Caco-2 (cell line): ENCODE data around the gene GLI2. TPM values are rescaled to one million over a fixed set of nuclear protein-coding genes. Genes with fewer than 3 reads are reported as not detected.
A peak's percentile ranks its signal among the peaks of the same experiment; 100 is the strongest.

Experiments
- BruUV-seq: library from RNA; stranded (reverse); fragments of 400-500 nt; replicated peaks from 2 replicates; lab custom pipeline; 2021; lab: Mats Ljungman, UMichigan
- CTCF ChIA-PET: fragments of 300-600 bp; sonication (Branson Sonifier 250); formaldehyde crosslinking; loops from one replicate; lab custom pipeline; 2022; ENCODE audit warnings: antibody characterized with exemption; lab: Charles Lee
- POLR2A ChIA-PET: fragments of 300-600 bp; sonication (Branson Sonifier 250); formaldehyde crosslinking; loops from one replicate; lab custom pipeline; 2022; ENCODE audit warnings: antibody characterized with exemption; lab: Charles Lee
- DNase-seq, 2 experiments: peaks; one replicate each; pipeline versions ENCODE4 v3.0.0 to v3.0.0-alpha.2; 2020 to 2022
- H3K27me3 ChIP-seq: replicated peaks from 2 replicates; pipeline ENCODE4 v1.6.0; 2011; ENCODE audit warnings: low read length; ENCODE audit not compliant: control insufficient read depth, insufficient read depth
- H3K36me3 ChIP-seq: 2 replicates; pipeline ENCODE4 v1.5.1; 2011; ENCODE audit warnings: low read length; ENCODE audit not compliant: control insufficient read depth, insufficient read depth
- H3K4me1 ChIP-seq: fragments of 250-450 bp; sonication (Bioruptor Pico); 2 replicates; pipeline ENCODE4 v1.5.1; 2020; ENCODE audit warnings: mild to moderate bottlenecking
- H3K4me3 ChIP-seq: 2 replicates; pipeline ENCODE4 v1.5.1; 2011; ENCODE audit warnings: low read depth, mild to moderate bottlenecking, control low read depth, low read length
- H3K9me3 ChIP-seq: fragments of 250-450 bp; sonication (Bioruptor Pico); 2 replicates; pipeline ENCODE4 v1.5.1; 2020; ENCODE audit warnings: mild to moderate bottlenecking, moderate library complexity
- H3K27ac Mint-ChIP-seq: one replicate; pipeline ENCODE4 v1.8.0; 2022; ENCODE audit warnings: mixed read lengths; ENCODE audit not compliant: unreplicated experiment
- H3K27me3 Mint-ChIP-seq: one replicate; pipeline ENCODE4 v1.8.0; 2022; ENCODE audit warnings: mixed read lengths; ENCODE audit not compliant: insufficient read depth, unreplicated experiment
- H3K36me3 Mint-ChIP-seq: one replicate; pipeline ENCODE4 v1.8.0; 2022; ENCODE audit warnings: mild to moderate bottlenecking, mixed read lengths; ENCODE audit not compliant: insufficient read depth, unreplicated experiment
- H3K4me1 Mint-ChIP-seq: one replicate; pipeline ENCODE4 v1.8.0; 2022; ENCODE audit warnings: low read depth, mixed read lengths; ENCODE audit not compliant: unreplicated experiment
- H3K4me3 Mint-ChIP-seq: one replicate; pipeline ENCODE4 v1.8.0; 2022; ENCODE audit warnings: mild to moderate bottlenecking, moderate library complexity, mixed read lengths; ENCODE audit not compliant: unreplicated experiment
- H3K9me3 Mint-ChIP-seq: one replicate; pipeline ENCODE4 v1.8.0; 2022; ENCODE audit warnings: mixed read lengths; ENCODE audit not compliant: unreplicated experiment
- CTCF ChIP-seq, 2 experiments: fragments of 200-600 bp in 1 of 2; IDR thresholded peaks; 1 replicate in 1 of 2; 2 replicates in 1 of 2; pipeline versions ENCODE4 v1.5.1 to v1.8.0; 2011 to 2022; ENCODE audit warnings: antibody characterized with exemption in 1 of 2, control low read depth in 1 of 2, inconsistent platforms in 1 of 2, low read depth in 1 of 2, low read length in 1 of 2, mild to moderate bottlenecking in 1 of 2, moderate library complexity in 1 of 2; ENCODE audit not compliant: insufficient read depth in 1 of 2, severe bottlenecking in 1 of 2, unreplicated experiment in 1 of 2
- intact Hi-C: fragments of 100-400 bp; cut with micrococcal nuclease; formaldehyde crosslinking; loops from one replicate; pipeline ENCODE4 v1.10.0; 2022; ENCODE audit not compliant: unreplicated experiment
- total RNA-seq: library from RNA; stranded (reverse); gene quantifications from 2 replicates; pipeline ENCODE4 v1.2.3, GENCODE V29; 2022

GLI2 gene
- total RNA-seq, 1 experiment from 2014 or later, result 0.70 TPM

- DNase-seq, result peak in 1 of 2 experiments; percentile 22
- no peaks in the 10 kb centered on the region for H3K36me3 ChIP-seq
- H3K4me1 ChIP-seq, result no peaks in the 10 kb centered on the region
- CTCF ChIA-PET, result no interaction called here
- Mint-ChIP-seq H3K36me3 (no peaks in the 10 kb centered on the region), H3K27ac (no peak overlapping the region), H3K4me1 (peaks cover 8% of the 10 kb centered on the region), H3K4me3 (no peak overlapping the region), H3K9me3 (no peaks in the 10 kb centered on the region), H3K27me3 (peaks cover 4% of the 10 kb centered on the region)
- H3K4me3 ChIP-seq, result no peak overlapping the region
- H3K9me3 ChIP-seq, result no peaks in the 10 kb centered on the region
- POLR2A ChIA-PET, result no interaction called here
- no TSS peak for BruUV-seq
- TF ChIP-seq CTCF (IDR thresholded peaks at IDR 0.05; ENCODE audit: insufficient read depth in 1 of 2, low read depth in 1 of 2, low read length in 1 of 2, severe bottlenecking in 1 of 2, unreplicated experiment in 1 of 2), result no peak
- intact Hi-C loops, result no loop called here
- no peaks in the 10 kb centered on the region for H3K27me3 ChIP-seq
Observed at GRCh38 chr2:120719491-120719890, 16.2 kb upstream of the GLI2 start.

GRCh38 chr2:120720231-120720630 is 15.4 kb upstream of the GLI2 start:
- H3K36me3 ChIP-seq, result no peaks in the 10 kb centered on the region
- BruUV-seq, result no TSS peak
- H3K9me3 ChIP-seq, result no peaks in the 10 kb centered on the region
- DNase-seq, result peak in 1 of 2 experiments; percentile 25
- no peak overlapping the region for H3K27ac Mint-ChIP-seq
- no peaks in the 10 kb centered on the region for H3K36me3 Mint-ChIP-seq
- no peak for TF ChIP-seq CTCF (IDR thresholded peaks at IDR 0.05; ENCODE audit: insufficient read depth in 1 of 2, low read depth in 1 of 2, low read length in 1 of 2, severe bottlenecking in 1 of 2, unreplicated experiment in 1 of 2)
- H3K4me1 Mint-ChIP-seq, result peaks cover 8% of the 10 kb centered on the region
- H3K4me3 Mint-ChIP-seq, result no peak overlapping the region
- intact Hi-C loops, result no loop called here
- H3K4me3 ChIP-seq, result no peak overlapping the region
- H3K4me1 ChIP-seq, result no peaks in the 10 kb centered on the region
- ChIA-PET POLR2A (no interaction called here), CTCF (no interaction called here)
- H3K27me3 ChIP-seq, result no peaks in the 10 kb centered on the region
- no peaks in the 10 kb centered on the region for H3K9me3 Mint-ChIP-seq
- peaks cover 4% of the 10 kb centered on the region for H3K27me3 Mint-ChIP-seq

- no peaks in the 10 kb centered on the region for H3K9me3 ChIP-seq
- H3K36me3 Mint-ChIP-seq, result no peaks in the 10 kb centered on the region
- H3K27me3 ChIP-seq, result no peaks in the 10 kb centered on the region
- H3K27me3 Mint-ChIP-seq, result peaks cover 4% of the 10 kb centered on the region
- no peak overlapping the region for H3K27ac Mint-ChIP-seq
- H3K36me3 ChIP-seq, result no peaks in the 10 kb centered on the region
- BruUV-seq, result no TSS peak
- DNase-seq, result peak in 1 of 2 experiments; percentile 4
- H3K4me1 Mint-ChIP-seq, result peaks cover 8% of the 10 kb centered on the region
- ChIA-PET POLR2A (no interaction called here), CTCF (no interaction called here)
- H3K4me3 Mint-ChIP-seq, result no peak overlapping the region
- H3K4me3 ChIP-seq, result no peak overlapping the region
- intact Hi-C loops, result no loop called here
- no peaks in the 10 kb centered on the region for H3K4me1 ChIP-seq
- H3K9me3 Mint-ChIP-seq, result peaks cover under 1% of the 10 kb centered on the region
- TF ChIP-seq CTCF (IDR thresholded peaks at IDR 0.05; ENCODE audit: insufficient read depth in 1 of 2, low read depth in 1 of 2, low read length in 1 of 2, severe bottlenecking in 1 of 2, unreplicated experiment in 1 of 2), result no peak
Observed at GRCh38 chr2:120720746-120721375, 14.8 kb upstream of the GLI2 start.
